ENCODE data around the gene ARHGAP24. TPM values are rescaled to one million over a fixed set of nuclear protein-coding genes. Genes with fewer than 3 reads are reported as not detected.

The ARHGAP24 gene
- total and polyA plus RNA-seq, 12 donors, result 6.7 to 35.5 (median 23.9) TPM

GRCh38 chr4:85883180-85883579 lies 408.2 kb downstream of the ARHGAP24 start:
- H3K36me3 ChIP-seq, result no peaks in the 10 kb centered on the region
- H3K27me3 ChIP-seq, result no peaks in the 10 kb centered on the region
- H3K4me3 ChIP-seq, result no peak overlapping the region
- 96 to 100% methylated on average over 1 of the region's 1 CpG for WGBS, 2 donors
- no peak overlapping the region for H3K27ac ChIP-seq
- H3K9me3 ChIP-seq, result peaks cover 0 to 4% (median 0%) of the 10 kb centered on the region in 11 donors
- ATAC-seq (no peak), DNase-seq (no peak)
- intact Hi-C loops (cut with DNase I), result no loop called here
- TF ChIP-seq CTCF (IDR thresholded peaks at IDR 0.05), result no peak
- H3K4me1 ChIP-seq, result peaks cover 0 to 5% (median 0%) of the 10 kb centered on the region in 9 donors

- peaks cover 0 to 5% (median 0%) of the 10 kb centered on the region in 11 donors for H3K9me3 ChIP-seq
- no peaks in the 10 kb centered on the region for H3K27me3 ChIP-seq
- ATAC-seq, result no peak
- intact Hi-C loops (cut with DNase I), result no loop called here
- no peak overlapping the region for H3K4me3 ChIP-seq
- DNase-seq, result no peak
- no peak overlapping the region for H3K27ac ChIP-seq
- no peak for TF ChIP-seq CTCF (IDR thresholded peaks at IDR 0.05)
- 62 to 69% methylated on average over 2 of the region's 2 CpGs for WGBS, 2 donors
- H3K4me1 ChIP-seq, result peaks cover 0 to 5% (median 0%) of the 10 kb centered on the region in 9 donors
- no peaks in the 10 kb centered on the region for H3K36me3 ChIP-seq
Measured at GRCh38 chr4:85884251-85884650, 409.3 kb downstream of the ARHGAP24 start.

GRCh38 chr4:85886665-85887064 lies 411.7 kb downstream of the ARHGAP24 start:
- Histone ChIP-seq H3K27me3 (no peaks in the 10 kb centered on the region), H3K27ac (no peak overlapping the region), H3K36me3 (no peaks in the 10 kb centered on the region), H3K4me1 (peaks cover 0 to 8% (median 0%) of the 10 kb centered on the region in 9 donors), H3K9me3 (peaks cover 0 to 5% (median 0%) of the 10 kb centered on the region in 11 donors), H3K4me3 (no peak overlapping the region)
- TF ChIP-seq CTCF (IDR thresholded peaks at IDR 0.05), result no peak
- DNase-seq (no peak), ATAC-seq (no peak)
- WGBS, 2 donors, result 96 to 98% methylated on average over 1 of the region's 1 CpG
- intact Hi-C loops (cut with DNase I), result no loop called here

GRCh38 chr4:85889314-85889713 lies 414.4 kb downstream of the ARHGAP24 start:
- intact Hi-C loops (cut with DNase I), result no loop called here
- no peak for TF ChIP-seq CTCF (IDR thresholded peaks at IDR 0.05)
- DNase-seq (no peak), ATAC-seq (no peak)
- no peaks in the 10 kb centered on the region for H3K27me3 ChIP-seq
- peaks cover 0 to 8% (median 0%) of the 10 kb centered on the region in 9 donors for H3K4me1 ChIP-seq
- no peak overlapping the region for H3K27ac ChIP-seq
- WGBS, 2 donors, result 86 to 94% methylated on average over 3 of the region's 3 CpGs
- H3K4me3 ChIP-seq, result no peak overlapping the region
- H3K9me3 ChIP-seq, result peaks cover 0 to 5% (median 0%) of the 10 kb centered on the region in 11 donors
- no peaks in the 10 kb centered on the region for H3K36me3 ChIP-seq
